ENCODE results near the gene PSMD1.

DNA sequence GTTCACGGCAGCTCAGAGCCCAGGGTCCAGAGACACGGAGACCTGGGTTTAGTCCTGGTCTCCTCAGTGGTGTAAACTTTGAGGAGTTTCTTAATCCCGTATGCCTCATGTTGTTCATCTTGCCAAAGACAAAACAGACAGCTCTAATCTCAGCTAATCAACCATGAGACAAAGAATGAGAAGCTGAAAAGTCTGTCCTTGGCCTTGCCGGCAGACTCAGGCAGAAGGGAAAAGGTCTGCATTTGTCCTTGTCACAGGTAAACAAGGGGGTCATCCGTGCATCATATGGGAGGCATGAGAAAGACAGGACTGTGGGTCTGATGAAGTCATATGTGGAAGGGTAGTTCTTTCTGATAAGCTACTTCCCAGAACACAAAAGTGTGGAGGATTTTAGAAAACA, 139.9 kb downstream of the PSMD1 start:
- TF ChIP-seq POLR2A (IDR thresholded peaks at IDR 0.05; ENCODE audit: low read depth), result no peak
- TF ChIP-seq, protein P1, sequence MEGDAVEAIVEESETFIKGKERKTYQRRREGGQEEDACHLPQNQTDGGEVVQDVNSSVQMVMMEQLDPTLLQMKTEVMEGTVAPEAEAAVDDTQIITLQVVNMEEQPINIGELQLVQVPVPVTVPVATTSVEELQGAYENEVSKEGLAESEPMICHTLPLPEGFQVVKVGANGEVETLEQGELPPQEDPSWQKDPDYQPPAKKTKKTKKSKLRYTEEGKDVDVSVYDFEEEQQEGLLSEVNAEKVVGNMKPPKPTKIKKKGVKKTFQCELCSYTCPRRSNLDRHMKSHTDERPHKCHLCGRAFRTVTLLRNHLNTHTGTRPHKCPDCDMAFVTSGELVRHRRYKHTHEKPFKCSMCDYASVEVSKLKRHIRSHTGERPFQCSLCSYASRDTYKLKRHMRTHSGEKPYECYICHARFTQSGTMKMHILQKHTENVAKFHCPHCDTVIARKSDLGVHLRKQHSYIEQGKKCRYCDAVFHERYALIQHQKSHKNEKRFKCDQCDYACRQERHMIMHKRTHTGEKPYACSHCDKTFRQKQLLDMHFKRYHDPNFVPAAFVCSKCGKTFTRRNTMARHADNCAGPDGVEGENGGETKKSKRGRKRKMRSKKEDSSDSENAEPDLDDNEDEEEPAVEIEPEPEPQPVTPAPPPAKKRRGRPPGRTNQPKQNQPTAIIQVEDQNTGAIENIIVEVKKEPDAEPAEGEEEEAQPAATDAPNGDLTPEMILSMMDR (IDR thresholded peaks at IDR 0.05), result no peak

Measured in esophagus muscularis mucosa (tissue), 3 donors.